ENCODE results near the gene SPRN. TPM values are rescaled to one million over a fixed set of nuclear protein-coding genes. Genes with fewer than 3 reads are reported as not detected.

The SPRN gene
- total RNA-seq, 1 experiment from 2014 or later = 0.59 TPM

DNA sequence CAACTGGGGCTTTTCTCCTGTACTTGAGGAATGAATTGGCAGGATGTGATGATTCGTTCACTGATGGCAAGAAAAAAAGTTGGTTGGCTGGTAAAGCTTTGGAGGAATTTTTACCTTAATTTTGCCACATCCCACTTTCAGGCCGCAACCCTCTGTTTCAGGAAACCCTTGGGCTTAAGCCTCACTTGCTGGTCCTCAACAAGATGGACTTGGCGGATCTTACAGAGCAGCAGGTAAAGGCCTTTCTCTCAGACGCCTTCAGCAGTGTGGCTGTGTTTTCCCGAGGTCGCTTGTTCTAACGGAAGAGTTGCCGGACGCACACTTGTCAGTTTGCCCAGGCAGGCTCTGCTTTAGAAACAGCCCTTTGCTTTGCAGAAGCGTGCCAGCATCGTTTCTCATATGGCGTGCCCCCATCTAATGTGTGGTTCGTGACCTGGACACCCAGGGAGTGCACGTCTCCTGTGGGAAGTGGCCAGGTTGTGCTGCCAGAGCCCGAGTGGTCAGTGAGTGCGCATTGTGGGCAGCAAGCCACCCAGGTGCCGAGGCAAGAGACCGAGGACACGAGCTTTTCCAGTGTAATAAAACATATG, 28.3 kb downstream of the SPRN start:
- H3K36me3 Mint-ChIP-seq = peaks cover 44% of the 10 kb centered on the region
- CTCF ChIA-PET = no interaction called here
- H3K27me3 Mint-ChIP-seq (ENCODE audit: low read depth) = no peaks in the 10 kb centered on the region
- no peak for TF ChIP-seq TP53 (CRISPR knock-in tag; IDR thresholded peaks at IDR 0.05)
- no peaks in the 10 kb centered on the region for H3K9me3 Mint-ChIP-seq
- ATAC-seq (no peak), DNase-seq (ENCODE audit: low spot score) (no peak)
- peaks cover 11% of the 10 kb centered on the region for H3K4me1 Mint-ChIP-seq
- peak overlapping the region; percentile 68; the same call in 1 of the 2 replicates for H3K27ac Mint-ChIP-seq
- H3K4me3 Mint-ChIP-seq = peak overlapping the region; percentile 96; the same call in 1 of the 2 replicates
- POLR2A ChIA-PET = interaction anchor here (0.6 kb wide), 1 partner anchor 48 kb away, joined by 5 read pairs; no protein-coding TSS in a partner anchor

DNA sequence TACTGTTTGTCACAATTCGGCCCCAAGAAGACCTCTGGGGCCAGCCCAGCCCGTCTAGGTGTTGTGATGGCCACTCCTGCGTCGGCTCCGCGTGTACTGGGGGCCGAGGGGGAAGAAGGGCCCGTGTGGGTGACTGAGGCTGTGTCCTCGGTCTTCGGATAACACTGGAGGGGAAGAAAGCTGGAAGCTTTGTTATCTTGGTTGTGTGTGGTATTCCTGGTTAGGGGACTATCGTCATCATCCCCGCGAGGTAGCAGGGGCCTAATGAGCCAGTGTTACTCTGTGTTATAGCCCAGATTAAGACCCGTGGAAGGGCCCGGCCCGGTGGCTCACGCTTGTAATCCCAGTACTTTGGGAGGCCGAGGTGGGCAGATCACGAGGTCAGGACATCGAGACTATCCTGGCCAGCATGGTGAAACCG, 29.6 kb downstream of the SPRN start:
- Mint-ChIP-seq H3K9me3 (no peaks in the 10 kb centered on the region), H3K4me1 (peaks cover 11% of the 10 kb centered on the region), H3K27me3 (ENCODE audit: low read depth) (no peaks in the 10 kb centered on the region; the same call in 1 of the 2 replicates), H3K4me3 (peak overlapping the region; percentile 96), H3K27ac (peak overlapping the region; percentile 97), H3K36me3 (peaks cover 35% of the 10 kb centered on the region)
- CTCF ChIA-PET = interaction anchor here (1.7 kb wide), 1 partner anchor 66 kb away, joined by 11 read pairs; no protein-coding TSS in a partner anchor
- ATAC-seq (no peak), DNase-seq (ENCODE audit: low spot score) (no peak)
- POLR2A ChIA-PET = no interaction called here
- TF ChIP-seq, protein P1, sequence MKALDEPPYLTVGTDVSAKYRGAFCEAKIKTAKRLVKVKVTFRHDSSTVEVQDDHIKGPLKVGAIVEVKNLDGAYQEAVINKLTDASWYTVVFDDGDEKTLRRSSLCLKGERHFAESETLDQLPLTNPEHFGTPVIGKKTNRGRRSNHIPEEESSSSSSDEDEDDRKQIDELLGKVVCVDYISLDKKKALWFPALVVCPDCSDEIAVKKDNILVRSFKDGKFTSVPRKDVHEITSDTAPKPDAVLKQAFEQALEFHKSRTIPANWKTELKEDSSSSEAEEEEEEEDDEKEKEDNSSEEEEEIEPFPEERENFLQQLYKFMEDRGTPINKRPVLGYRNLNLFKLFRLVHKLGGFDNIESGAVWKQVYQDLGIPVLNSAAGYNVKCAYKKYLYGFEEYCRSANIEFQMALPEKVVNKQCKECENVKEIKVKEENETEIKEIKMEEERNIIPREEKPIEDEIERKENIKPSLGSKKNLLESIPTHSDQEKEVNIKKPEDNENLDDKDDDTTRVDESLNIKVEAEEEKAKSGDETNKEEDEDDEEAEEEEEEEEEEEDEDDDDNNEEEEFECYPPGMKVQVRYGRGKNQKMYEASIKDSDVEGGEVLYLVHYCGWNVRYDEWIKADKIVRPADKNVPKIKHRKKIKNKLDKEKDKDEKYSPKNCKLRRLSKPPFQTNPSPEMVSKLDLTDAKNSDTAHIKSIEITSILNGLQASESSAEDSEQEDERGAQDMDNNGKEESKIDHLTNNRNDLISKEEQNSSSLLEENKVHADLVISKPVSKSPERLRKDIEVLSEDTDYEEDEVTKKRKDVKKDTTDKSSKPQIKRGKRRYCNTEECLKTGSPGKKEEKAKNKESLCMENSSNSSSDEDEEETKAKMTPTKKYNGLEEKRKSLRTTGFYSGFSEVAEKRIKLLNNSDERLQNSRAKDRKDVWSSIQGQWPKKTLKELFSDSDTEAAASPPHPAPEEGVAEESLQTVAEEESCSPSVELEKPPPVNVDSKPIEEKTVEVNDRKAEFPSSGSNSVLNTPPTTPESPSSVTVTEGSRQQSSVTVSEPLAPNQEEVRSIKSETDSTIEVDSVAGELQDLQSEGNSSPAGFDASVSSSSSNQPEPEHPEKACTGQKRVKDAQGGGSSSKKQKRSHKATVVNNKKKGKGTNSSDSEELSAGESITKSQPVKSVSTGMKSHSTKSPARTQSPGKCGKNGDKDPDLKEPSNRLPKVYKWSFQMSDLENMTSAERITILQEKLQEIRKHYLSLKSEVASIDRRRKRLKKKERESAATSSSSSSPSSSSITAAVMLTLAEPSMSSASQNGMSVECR (CRISPR knock-in tag; IDR thresholded peaks at IDR 0.05; ENCODE audit: borderline replicate concordance) = no peak
- TF ChIP-seq NFE2L1 (CRISPR knock-in tag; IDR thresholded peaks at IDR 0.05) (no peak), KAT7 (CRISPR knock-in tag; IDR thresholded peaks at IDR 0.05; ENCODE audit: borderline replicate concordance) (0 out of 2 replicates have a peak, but pooled peaks have one; percentile 0), FOXJ3 (CRISPR knock-in tag; IDR thresholded peaks at IDR 0.05; ENCODE audit: borderline replicate concordance) (no peak), ELF4 (CRISPR knock-in tag; IDR thresholded peaks at IDR 0.05; ENCODE audit: low read depth) (no peak)

- H3K9me3 Mint-ChIP-seq = no peaks in the 10 kb centered on the region
- peak within 1 kb of the TSS; percentile 97 for H3K27ac Mint-ChIP-seq
- POLR2A ChIA-PET = no interaction called here
- ATAC-seq = peak; percentile 93
- DNase-seq (ENCODE audit: low spot score) = peak; percentile 96
- no peaks in the 10 kb centered on the region; the same call in 1 of the 2 replicates for H3K27me3 Mint-ChIP-seq (ENCODE audit: low read depth)
- H3K36me3 Mint-ChIP-seq = peaks cover 29% of the 10 kb centered on the region
- CTCF ChIA-PET = interaction anchor here (0.6 to 1.7 kb wide), 2 partner anchors 65 to 86 kb away, joined by 3 to 11 read pairs; no protein-coding TSS in a partner anchor
- H3K4me1 Mint-ChIP-seq = peaks cover 11% of the 10 kb centered on the region
- H3K4me3 Mint-ChIP-seq = peak within 1 kb of the TSS; percentile 96
- TF ChIP-seq, protein P2, sequence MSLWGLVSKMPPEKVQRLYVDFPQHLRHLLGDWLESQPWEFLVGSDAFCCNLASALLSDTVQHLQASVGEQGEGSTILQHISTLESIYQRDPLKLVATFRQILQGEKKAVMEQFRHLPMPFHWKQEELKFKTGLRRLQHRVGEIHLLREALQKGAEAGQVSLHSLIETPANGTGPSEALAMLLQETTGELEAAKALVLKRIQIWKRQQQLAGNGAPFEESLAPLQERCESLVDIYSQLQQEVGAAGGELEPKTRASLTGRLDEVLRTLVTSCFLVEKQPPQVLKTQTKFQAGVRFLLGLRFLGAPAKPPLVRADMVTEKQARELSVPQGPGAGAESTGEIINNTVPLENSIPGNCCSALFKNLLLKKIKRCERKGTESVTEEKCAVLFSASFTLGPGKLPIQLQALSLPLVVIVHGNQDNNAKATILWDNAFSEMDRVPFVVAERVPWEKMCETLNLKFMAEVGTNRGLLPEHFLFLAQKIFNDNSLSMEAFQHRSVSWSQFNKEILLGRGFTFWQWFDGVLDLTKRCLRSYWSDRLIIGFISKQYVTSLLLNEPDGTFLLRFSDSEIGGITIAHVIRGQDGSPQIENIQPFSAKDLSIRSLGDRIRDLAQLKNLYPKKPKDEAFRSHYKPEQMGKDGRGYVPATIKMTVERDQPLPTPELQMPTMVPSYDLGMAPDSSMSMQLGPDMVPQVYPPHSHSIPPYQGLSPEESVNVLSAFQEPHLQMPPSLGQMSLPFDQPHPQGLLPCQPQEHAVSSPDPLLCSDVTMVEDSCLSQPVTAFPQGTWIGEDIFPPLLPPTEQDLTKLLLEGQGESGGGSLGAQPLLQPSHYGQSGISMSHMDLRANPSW (CRISPR knock-in tag; conservative IDR thresholded peaks at IDR 0.05; ENCODE audit: low read depth) = no peak
- TF ChIP-seq ZNF232 (CRISPR knock-in tag; IDR thresholded peaks at IDR 0.05) (no peak), GABPB1 (CRISPR knock-in tag; IDR thresholded peaks at IDR 0.05) (peak; percentile 89), CREB1 (CRISPR knock-in tag; IDR thresholded peaks at IDR 0.05) (peak; percentile 78; the same call in 1 of the 2 replicates), RELA (CRISPR knock-in tag; IDR thresholded peaks at IDR 0.05; ENCODE audit: borderline replicate concordance) (peak; percentile 94), SMAD4 (CRISPR knock-in tag; IDR thresholded peaks at IDR 0.05) (0 out of 2 replicates have a peak, but pooled peaks have one; percentile 61), ATF6 (CRISPR knock-in tag; IDR thresholded peaks at IDR 0.05) (no peak), EMX1 (CRISPR knock-in tag; IDR thresholded peaks at IDR 0.05) (peak; percentile 81; the same call in 1 of the 2 replicates)
- TF ChIP-seq, protein P3, sequence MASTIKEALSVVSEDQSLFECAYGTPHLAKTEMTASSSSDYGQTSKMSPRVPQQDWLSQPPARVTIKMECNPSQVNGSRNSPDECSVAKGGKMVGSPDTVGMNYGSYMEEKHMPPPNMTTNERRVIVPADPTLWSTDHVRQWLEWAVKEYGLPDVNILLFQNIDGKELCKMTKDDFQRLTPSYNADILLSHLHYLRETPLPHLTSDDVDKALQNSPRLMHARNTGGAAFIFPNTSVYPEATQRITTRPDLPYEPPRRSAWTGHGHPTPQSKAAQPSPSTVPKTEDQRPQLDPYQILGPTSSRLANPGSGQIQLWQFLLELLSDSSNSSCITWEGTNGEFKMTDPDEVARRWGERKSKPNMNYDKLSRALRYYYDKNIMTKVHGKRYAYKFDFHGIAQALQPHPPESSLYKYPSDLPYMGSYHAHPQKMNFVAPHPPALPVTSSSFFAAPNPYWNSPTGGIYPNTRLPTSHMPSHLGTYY (CRISPR knock-in tag; IDR thresholded peaks at IDR 0.05) = 0 out of 2 replicates have a peak, but pooled peaks have one; percentile 70
- TF ChIP-seq, protein P4, sequence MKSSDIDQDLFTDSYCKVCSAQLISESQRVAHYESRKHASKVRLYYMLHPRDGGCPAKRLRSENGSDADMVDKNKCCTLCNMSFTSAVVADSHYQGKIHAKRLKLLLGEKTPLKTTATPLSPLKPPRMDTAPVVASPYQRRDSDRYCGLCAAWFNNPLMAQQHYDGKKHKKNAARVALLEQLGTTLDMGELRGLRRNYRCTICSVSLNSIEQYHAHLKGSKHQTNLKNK (CRISPR knock-in tag; IDR thresholded peaks at IDR 0.05) = no peak
These were observed 30.3 kb downstream of the SPRN start, which contains the start of gene MTG1 for GRCh38 chr10:133394064-133394663. Gene MTG1 (plus strand): TSS chr10:133394157. CDS start chr10:133394221, 64 bp downstream.

Measured in WTC11 (cell line).